ENCODE measurements around the gene KIR3DL3. TPM values are rescaled to one million over a fixed set of nuclear protein-coding genes. Genes with fewer than 3 reads are reported as not detected.

The KIR3DL3 gene
- not detected in 5 replicates for total RNA-seq (2022; extraction: Qiagen RNA extraction)

GRCh38 chr19:54724142-54724541, at the start of gene KIR3DL3:
Gene KIR3DL3, plus strand, starts transcription at chr19:54724442. Its CDS starts 55 bp downstream, at chr19:54724497.

GRCh38 chr19:54738306-54738705, 14.1 kb downstream of the KIR3DL3 start, which contains the start of gene KIR2DL3:
Gene KIR2DL3, plus strand, starts transcription at chr19:54738513. Its CDS starts 33 bp downstream, at chr19:54738546.

GRCh38 chr19:54769646-54770045, 45.4 kb downstream of the KIR3DL3 start, which contains the start of gene KIR2DL1:
Gene KIR2DL1, plus strand, starts transcription at chr19:54769793. Its CDS starts 58 bp downstream, at chr19:54769851.

Other genes with a start within 250 kb of the KIR3DL3 start
- not detected in 5 replicates for gene LAIR2, start 221.6 kb upstream of the KIR3DL3 start, total RNA-seq (2022; extraction: Qiagen RNA extraction)
- not detected in 5 replicates for gene LILRA2, start 150.7 kb upstream of the KIR3DL3 start, total RNA-seq (2022; extraction: Qiagen RNA extraction)
- gene LILRA1, start 130.8 kb upstream of the KIR3DL3 start, total RNA-seq (2022; extraction: Qiagen RNA extraction), result not detected in 5 replicates
- 0.07 to 0.15 TPM in 2 of 5 replicates, not detected in the others for gene LILRB1, start 94.0 kb upstream of the KIR3DL3 start, total RNA-seq (2022; extraction: Qiagen RNA extraction)
- gene LILRB4, start 61.5 kb upstream of the KIR3DL3 start, total RNA-seq (2022; extraction: Qiagen RNA extraction), result not detected in 5 replicates
- gene KIR2DL3, start 14.1 kb downstream of the KIR3DL3 start, total RNA-seq (2022; extraction: Qiagen RNA extraction), result not detected in 5 replicates
- not detected in 5 replicates for gene KIR2DL1, start 45.4 kb downstream of the KIR3DL3 start, total RNA-seq (2022; extraction: Qiagen RNA extraction)
- gene KIR2DL4, start 79.2 kb downstream of the KIR3DL3 start, total RNA-seq (2022; extraction: Qiagen RNA extraction), result not detected in 5 replicates
- gene KIR3DL1, start 92.0 kb downstream of the KIR3DL3 start, total RNA-seq (2022; extraction: Qiagen RNA extraction), result not detected in 5 replicates
- not detected in 5 replicates for gene KIR2DS4, start 108.2 kb downstream of the KIR3DL3 start, total RNA-seq (2022; extraction: Qiagen RNA extraction)
- gene KIR3DL2, start 126.0 kb downstream of the KIR3DL3 start, total RNA-seq (2022; extraction: Qiagen RNA extraction), result not detected in 5 replicates
- gene FCAR, start 149.8 kb downstream of the KIR3DL3 start, total RNA-seq (2022; extraction: Qiagen RNA extraction), result not detected in 5 replicates
- not detected in 5 replicates for gene NCR1, start 181.7 kb downstream of the KIR3DL3 start, total RNA-seq (2022; extraction: Qiagen RNA extraction)
- gene NLRP7, start 223.1 kb downstream of the KIR3DL3 start, total RNA-seq (2022; extraction: Qiagen RNA extraction), result not detected in 5 replicates
- gene NLRP2, start 241.9 kb downstream of the KIR3DL3 start, total RNA-seq (2022; extraction: Qiagen RNA extraction), result 22.3 to 27.6 TPM (median 27.3 TPM) in 5 replicates